Cardiac septum (tissue), 1 donor: Measurements from ENCODE around the gene HAGH. TPM values are rescaled to one million over a fixed set of nuclear protein-coding genes. Genes with fewer than 3 reads are reported as not detected.
"Not testable (repeated sequence)": the region's sequence is repeated elsewhere in the genome, so short reads cannot be mapped to it uniquely, and the experiment has no call there.

Source experiments
- DNase-seq: peaks from one replicate; pipeline ENCODE4 v3.0.0-alpha.2; 2020; ENCODE audit warnings: low spot score
- intact Hi-C: fragments of 100-400 bp; cut with DNase I; formaldehyde crosslinking; loops from one replicate; pipeline ENCODE4 v1.14.0; 2022
- long read RNA-seq: library from polyadenylated mRNA; unstranded; transcript quantifications from one replicate; pipeline ENCODE4 v2.0.0, GENCODE V29; 2021
- total RNA-seq: library from RNA; stranded (reverse); fragmentation: NEBNext Ultra II Directional; extraction: Animal tissue kit (Norgen Biotek cat#: 25700); gene quantifications from one replicate; pipeline ENCODE4 v1.2.1, GENCODE V29; 2021
- donor health status: DM: no; HTN: no; CAD: no.

The HAGH gene
- 166 TPM for total RNA-seq
- long read RNA-seq, transcript HAGH-201 (10 exons, 1,257 nt) = minor isoform, 72 of 278 reads
- long read RNA-seq, transcript HAGH-202 (9 exons, 2,984 nt) = major isoform, 110 of 278 reads
- long read RNA-seq, partial matches to known transcripts = 86 of 278 reads
- long read RNA-seq, other reads (novel, unspliced or antisense) = 7 of 278 reads

- intact Hi-C loops = loop anchor here (5.0 kb wide), 1 partner anchor 350 kb away; the partner anchor contains the start of gene CLCN7
These were observed at the start of gene HAGH, which contains the start of gene FAHD1 for GRCh38 chr16:1826691-1827573. Gene HAGH (minus strand): TSS chr16:1826825. CDS start chr16:1826787, 38 bp downstream. Gene FAHD1 (plus strand): TSS chr16:1827206. CDS start chr16:1827239, 33 bp downstream.

GRCh38 chr16:1876066-1876465 is 49.4 kb upstream of the HAGH start:
- intact Hi-C loops = not testable (repeated sequence)

More at GRCh38 chr16:1826691-1827573, at the start of gene HAGH, which contains the start of gene FAHD1:
- DNase-seq = peak; percentile 97

GRCh38 chr16:1874854-1875253 is 48.2 kb upstream of the HAGH start:
- intact Hi-C loops = no loop called here

More at GRCh38 chr16:1876066-1876465, 49.4 kb upstream of the HAGH start:
- DNase-seq = not testable (repeated sequence)

GRCh38 chr16:1871974-1872635 is 45.5 kb upstream of the HAGH start, which contains the start of gene MEIOB:
Gene MEIOB (minus strand): TSS chr16:1872164. CDS start chr16:1868175, 3,989 bp downstream.
- intact Hi-C loops = no loop called here
- no peak for DNase-seq

More at GRCh38 chr16:1874854-1875253, 48.2 kb upstream of the HAGH start:
- no peak for DNase-seq

- intact Hi-C loops = no loop called here
- DNase-seq = no peak
These were observed 43.9 kb upstream of the HAGH start for GRCh38 chr16:1870365-1871082.

- intact Hi-C loops = no loop called here
- no peak for DNase-seq
These were observed 39.5 kb upstream of the HAGH start for GRCh38 chr16:1865902-1866690.

- intact Hi-C loops = loop anchor here (2.0 kb wide), 1 partner anchor 67 kb away; no protein-coding TSS in a partner anchor
- no peak for DNase-seq
These were observed 37.2 kb upstream of the HAGH start for GRCh38 chr16:1863681-1864460.

- DNase-seq = no peak
- intact Hi-C loops = loop anchor here (2.0 kb wide), 1 partner anchor 68 kb away; no protein-coding TSS in a partner anchor
These were observed 35.8 kb upstream of the HAGH start for GRCh38 chr16:1862394-1862793.

- intact Hi-C loops = loop anchor here (2.0 kb wide), 1 partner anchor 69 kb away; no protein-coding TSS in a partner anchor
- DNase-seq = no peak
These were observed 35.1 kb upstream of the HAGH start for GRCh38 chr16:1861730-1862129.

GRCh38 chr16:1859650-1860049 is 33.0 kb upstream of the HAGH start:
- intact Hi-C loops = no loop called here
- no peak for DNase-seq

- intact Hi-C loops = no loop called here
- no peak for DNase-seq
These were observed 31.7 kb upstream of the HAGH start for GRCh38 chr16:1858189-1858865.

GRCh38 chr16:1857433-1858097 is 30.9 kb upstream of the HAGH start:
- DNase-seq = no peak
- intact Hi-C loops = no loop called here

- DNase-seq = no peak
- intact Hi-C loops = no loop called here
These were observed 25.2 kb upstream of the HAGH start for GRCh38 chr16:1851793-1852192.

GRCh38 chr16:1850981-1851380 is 24.4 kb upstream of the HAGH start:
- intact Hi-C loops = no loop called here
- no peak for DNase-seq

GRCh38 chr16:1846416-1846815 is 19.8 kb upstream of the HAGH start:
- intact Hi-C loops = no loop called here

GRCh38 chr16:1845985-1846384 is 19.4 kb upstream of the HAGH start:
- intact Hi-C loops = no loop called here
- DNase-seq = no peak

More at GRCh38 chr16:1846416-1846815, 19.8 kb upstream of the HAGH start:
- no peak for DNase-seq

GRCh38 chr16:1839554-1839953 is 12.9 kb upstream of the HAGH start:
- no peak for DNase-seq
- intact Hi-C loops = no loop called here
